Fibroblast of lung (primary cell): ENCODE results near the gene CROCC. TPM values are rescaled to one million over a fixed set of nuclear protein-coding genes. Genes with fewer than 3 reads are reported as not detected.

ENCODE experiments used
- DNase-seq, 2 donors: peaks; one replicate each; pipeline versions ENCODE4 v3.0.0 to v3.0.0-alpha.2; 2010; ENCODE audit warnings: low read depth in 2 of 2
- H2AFZ ChIP-seq: 2 replicates; pipeline ENCODE4 v1.5.1; 2012; ENCODE audit warnings: low read length, control low read depth, inconsistent platforms
- H3K27ac ChIP-seq: 2 replicates; pipeline ENCODE4 v1.5.1; 2011; ENCODE audit warnings: low read length, control low read depth; ENCODE audit not compliant: insufficient read depth
- H3K27me3 ChIP-seq: 2 replicates; pipeline ENCODE4 v1.5.1; 2011; ENCODE audit warnings: mild to moderate bottlenecking, low read length; ENCODE audit not compliant: control insufficient read depth, insufficient read depth
- H3K36me3 ChIP-seq: 2 replicates; pipeline ENCODE4 v1.5.1; 2011; ENCODE audit warnings: low read length; ENCODE audit not compliant: control insufficient read depth, insufficient read depth
- H3K4me1 ChIP-seq: 2 replicates; pipeline ENCODE4 v1.5.1; 2011; ENCODE audit warnings: low read length; ENCODE audit not compliant: control insufficient read depth, insufficient read depth; ENCODE audit errors: extremely low read depth
- H3K4me2 ChIP-seq: 2 replicates; pipeline ENCODE4 v1.5.1; 2011; ENCODE audit warnings: low read length, control low read depth; ENCODE audit not compliant: insufficient read depth; ENCODE audit errors: extremely low read depth
- H3K4me3 ChIP-seq, 4 experiments: fragments of 200-600 bp in 1 of 4; sonication (generic) in 1 of 4; replicated peaks in 1 of 4; 2 replicates each; pipeline ENCODE4 v1.5.1; 2011 to 2016; ENCODE audit warnings: low read length in 4 of 4, low read depth in 3 of 4, mild to moderate bottlenecking in 3 of 4, control low read depth in 2 of 4, inconsistent platforms in 1 of 4, mixed read lengths in 1 of 4; ENCODE audit not compliant: insufficient read depth in 1 of 4; ENCODE audit errors: control extremely low read depth in 1 of 4
- H3K79me2 ChIP-seq: 2 replicates; pipeline ENCODE4 v1.5.1; 2012; ENCODE audit warnings: mild to moderate bottlenecking, low read length, inconsistent platforms; ENCODE audit not compliant: control insufficient read depth, insufficient read depth
- H3K9ac ChIP-seq: 2 replicates; pipeline ENCODE4 v1.5.1; 2011; ENCODE audit warnings: mild to moderate bottlenecking, low read length, control low read depth; ENCODE audit not compliant: insufficient read depth
- H3K9me3 ChIP-seq: 2 replicates; pipeline ENCODE4 v1.5.1; 2012; ENCODE audit warnings: low read depth, low read length; ENCODE audit not compliant: control insufficient read depth, insufficient read depth
- H4K20me1 ChIP-seq: 2 replicates; pipeline ENCODE4 v1.5.1; 2011; ENCODE audit warnings: low read length; ENCODE audit not compliant: control insufficient read depth, insufficient read depth; ENCODE audit errors: extremely low read depth
- CTCF ChIP-seq, 2 donors: IDR thresholded peaks in 1 of 2; conservative IDR thresholded peaks in 1 of 2; 1 replicate in 1 of 2; 2 replicates in 1 of 2; pipeline ENCODE4 v1.5.1; 2011 to 2012; ENCODE audit warnings: low read length in 2 of 2, control low read depth in 1 of 2, inconsistent platforms in 1 of 2, low read depth in 1 of 2, mild to moderate bottlenecking in 1 of 2
- EZH2 ChIP-seq: IDR thresholded peaks from 2 replicates; pipeline ENCODE4 v1.5.1; 2012; ENCODE audit warnings: low read length, control low read depth, mild to moderate bottlenecking; ENCODE audit errors: missing control alignments
- polyA plus RNA-seq, 2 donors: library from polyadenylated mRNA; depleted of rRNA in 1 of 2; stranded (reverse) in 1 of 2; unstranded in 1 of 2; fragments of >200 nt; gene quantifications; 2 replicates each; pipeline ENCODE4 v1.2.1, GENCODE V29; 2011 to 2012; ENCODE audit warnings: missing spikeins in 1 of 2
- total RNA-seq: library from RNA; depleted of rRNA; stranded (reverse); fragments of >200 nt; gene quantifications from 2 replicates; pipeline ENCODE4 v1.2.1, GENCODE V29; 2014

CROCC gene
- total and polyA plus RNA-seq, 2 donors (not counting 1 experiment from before 2014, with no cell fraction given), result 3.8 to 20.3 TPM

GRCh38 chr1:16920951-16921350 lies 780 bp upstream of the CROCC start:
- no peak overlapping the region for H3K4me3 ChIP-seq
- no peaks in the 10 kb centered on the region for H3K79me2 ChIP-seq
- H3K27me3 ChIP-seq, result no peaks in the 10 kb centered on the region
- H3K9me3 ChIP-seq, result no peaks in the 10 kb centered on the region
- no peak overlapping the region for H2AFZ ChIP-seq
- H3K4me1 ChIP-seq, result no peaks in the 10 kb centered on the region
- no peaks in the 10 kb centered on the region for H4K20me1 ChIP-seq
- no peak overlapping the region for H3K4me2 ChIP-seq
- TF ChIP-seq CTCF (conservative IDR thresholded peaks at IDR 0.05 in 1 of 2, IDR thresholded peaks at IDR 0.05 in 1 of 2; ENCODE audit: low read depth in 1 of 2, low read length in 2 of 2) (no peak), EZH2 (no peak)
- no peak overlapping the region for H3K27ac ChIP-seq
- H3K9ac ChIP-seq, result no peak overlapping the region
- DNase-seq, result no peak
- no peaks in the 10 kb centered on the region for H3K36me3 ChIP-seq

GRCh38 chr1:16922466-16922865 lies 735 bp downstream of the CROCC start:
- Histone ChIP-seq H3K79me2 (no peaks in the 10 kb centered on the region), H2AFZ (no peak overlapping the region), H3K27me3 (no peaks in the 10 kb centered on the region), H3K27ac (no peak overlapping the region), H3K9ac (no peak overlapping the region), H3K4me1 (no peaks in the 10 kb centered on the region), H3K4me3 (no peak overlapping the region), H3K4me2 (no peak overlapping the region), H3K9me3 (no peaks in the 10 kb centered on the region), H4K20me1 (no peaks in the 10 kb centered on the region), H3K36me3 (no peaks in the 10 kb centered on the region)
- DNase-seq, result no peak
- TF ChIP-seq EZH2 (no peak), CTCF (conservative IDR thresholded peaks at IDR 0.05 in 1 of 2, IDR thresholded peaks at IDR 0.05 in 1 of 2; ENCODE audit: low read depth in 1 of 2, low read length in 2 of 2) (no peak)

- no peak overlapping the region for H3K9ac ChIP-seq
- H3K27me3 ChIP-seq, result no peaks in the 10 kb centered on the region
- no peak overlapping the region for H3K27ac ChIP-seq
- no peaks in the 10 kb centered on the region for H3K9me3 ChIP-seq
- H3K79me2 ChIP-seq, result no peaks in the 10 kb centered on the region
- no peaks in the 10 kb centered on the region for H3K36me3 ChIP-seq
- no peak overlapping the region for H2AFZ ChIP-seq
- no peak for TF ChIP-seq CTCF (conservative IDR thresholded peaks at IDR 0.05 in 1 of 2, IDR thresholded peaks at IDR 0.05 in 1 of 2; ENCODE audit: low read depth in 1 of 2, low read length in 2 of 2)
- TF ChIP-seq EZH2, result no peak
- H4K20me1 ChIP-seq, result no peaks in the 10 kb centered on the region
- DNase-seq, result no peak
- no peak overlapping the region for H3K4me2 ChIP-seq
- no peaks in the 10 kb centered on the region for H3K4me1 ChIP-seq
- H3K4me3 ChIP-seq, result no peak overlapping the region
Measured at GRCh38 chr1:16922885-16923431, 1.2 kb downstream of the CROCC start.
